Right lobe of liver (tissue), 4 donors: ENCODE data around the gene ZNF829.

Experiments
- POLR2A ChIP-seq: fragments of 450-650 bp; IDR thresholded peaks from one replicate; pipeline ENCODE4 v1.6.1; 2017; ENCODE audit warnings: antibody characterized with exemption, mild to moderate bottlenecking
- TF ChIP-seq, protein P1 (sequence below), 4 donors: fragments of 200-600 bp in 3 of 4; fragments of 450-650 bp in 1 of 4; IDR thresholded peaks; one replicate each; pipeline versions ENCODE4 v1.5.1 to v1.8.0; 2016 to 2022; ENCODE audit warnings: antibody characterized with exemption in 4 of 4, mild to moderate bottlenecking in 2 of 4
- donor health status: DM: no; HTN: no; CAD: no.
- donor health status: DM: no; HTN: no; CAD: no.
- donor health status: DM: no; HTN: yes; CAD: no.

DNA sequence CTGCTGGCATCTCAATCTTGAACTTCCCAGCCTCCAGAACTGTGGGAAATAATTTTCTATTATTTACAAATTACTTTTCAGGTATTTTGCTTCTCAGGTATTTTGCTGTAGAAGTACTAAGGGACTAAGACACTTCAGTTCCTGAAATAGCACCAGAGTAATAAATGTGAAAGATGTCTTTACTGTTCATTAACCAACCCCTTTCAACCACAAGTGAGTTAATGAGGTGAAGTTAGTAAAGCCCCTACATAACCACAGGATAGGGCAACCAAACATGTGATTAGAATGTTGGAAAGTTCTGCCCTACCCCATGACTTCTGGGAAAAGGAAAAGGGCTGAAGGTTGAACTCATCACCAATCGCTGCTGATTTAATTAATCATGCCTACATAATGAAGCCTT, 68.1 kb downstream of the ZNF829 start:
- TF ChIP-seq, protein P1, sequence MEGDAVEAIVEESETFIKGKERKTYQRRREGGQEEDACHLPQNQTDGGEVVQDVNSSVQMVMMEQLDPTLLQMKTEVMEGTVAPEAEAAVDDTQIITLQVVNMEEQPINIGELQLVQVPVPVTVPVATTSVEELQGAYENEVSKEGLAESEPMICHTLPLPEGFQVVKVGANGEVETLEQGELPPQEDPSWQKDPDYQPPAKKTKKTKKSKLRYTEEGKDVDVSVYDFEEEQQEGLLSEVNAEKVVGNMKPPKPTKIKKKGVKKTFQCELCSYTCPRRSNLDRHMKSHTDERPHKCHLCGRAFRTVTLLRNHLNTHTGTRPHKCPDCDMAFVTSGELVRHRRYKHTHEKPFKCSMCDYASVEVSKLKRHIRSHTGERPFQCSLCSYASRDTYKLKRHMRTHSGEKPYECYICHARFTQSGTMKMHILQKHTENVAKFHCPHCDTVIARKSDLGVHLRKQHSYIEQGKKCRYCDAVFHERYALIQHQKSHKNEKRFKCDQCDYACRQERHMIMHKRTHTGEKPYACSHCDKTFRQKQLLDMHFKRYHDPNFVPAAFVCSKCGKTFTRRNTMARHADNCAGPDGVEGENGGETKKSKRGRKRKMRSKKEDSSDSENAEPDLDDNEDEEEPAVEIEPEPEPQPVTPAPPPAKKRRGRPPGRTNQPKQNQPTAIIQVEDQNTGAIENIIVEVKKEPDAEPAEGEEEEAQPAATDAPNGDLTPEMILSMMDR (IDR thresholded peaks at IDR 0.05), result no peak
- no peak for TF ChIP-seq POLR2A
